Duodenal mucosa (tissue), 2 donors: ENCODE data around the gene CHSY1.
A peak's percentile ranks its signal among the peaks of the same experiment; 100 is the strongest.

Experiments
- H3K27ac ChIP-seq: one replicate; pipeline ENCODE4 v1.7.0; 2013; ENCODE audit warnings: low read depth, low read length
- H3K27me3 ChIP-seq, 2 donors: one replicate each; pipeline ENCODE4 v1.7.0; 2013; ENCODE audit warnings: low read length in 2 of 2, control low read depth in 1 of 2; ENCODE audit not compliant: insufficient read depth in 2 of 2, control insufficient read depth in 1 of 2
- H3K36me3 ChIP-seq, 2 donors: one replicate each; pipeline ENCODE4 v1.7.0; 2013; ENCODE audit warnings: low read length in 2 of 2, control low read depth in 1 of 2; ENCODE audit not compliant: insufficient read depth in 2 of 2, control insufficient read depth in 1 of 2
- H3K4me1 ChIP-seq, 2 donors: one replicate each; pipeline ENCODE4 v1.7.0; 2013; ENCODE audit warnings: low read length in 2 of 2, control low read depth in 1 of 2; ENCODE audit not compliant: insufficient read depth in 2 of 2, control insufficient read depth in 1 of 2
- H3K4me3 ChIP-seq, 2 donors: one replicate each; pipeline ENCODE4 v1.7.0; 2013; ENCODE audit warnings: low read length in 2 of 2, low read depth in 1 of 2
- H3K9ac ChIP-seq, 2 donors: one replicate each; pipeline ENCODE4 v1.7.0; 2013; ENCODE audit warnings: low read length in 2 of 2, low read depth in 1 of 2
- H3K9me3 ChIP-seq, 2 donors: one replicate each; pipeline ENCODE4 v1.7.0; 2013; ENCODE audit warnings: low read length in 2 of 2, control low read depth in 1 of 2; ENCODE audit not compliant: control insufficient read depth in 1 of 2

Gene CHSY1

DNA sequence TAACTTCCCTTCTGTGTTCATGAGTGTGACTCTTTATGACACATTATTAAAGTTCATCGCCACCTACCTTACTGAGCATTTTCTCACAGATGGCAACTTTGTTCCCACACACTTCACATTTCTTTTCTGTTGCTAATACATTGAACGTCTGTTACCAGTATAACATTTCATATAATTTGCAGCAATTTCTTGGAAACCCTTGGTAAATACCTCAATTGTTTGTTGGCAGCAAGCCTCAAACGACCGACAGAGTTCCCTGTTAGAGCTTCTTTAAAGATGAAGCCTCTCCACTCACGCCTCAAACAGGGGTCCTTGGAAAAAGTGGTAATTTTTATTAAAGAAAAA is 3.2 kb upstream of the CHSY1 start:
- no peaks in the 10 kb centered on the region for H3K9me3 ChIP-seq
- no peak overlapping the region for H3K9ac ChIP-seq
- H3K4me3 ChIP-seq: no peak overlapping the region
- no peaks in the 10 kb centered on the region for H3K36me3 ChIP-seq
- H3K27me3 ChIP-seq: no peaks in the 10 kb centered on the region
- no peak overlapping the region for H3K27ac ChIP-seq
- H3K4me1 ChIP-seq: peaks cover 10 to 25% of the 10 kb centered on the region in 2 donors

GRCh38 chr15:101254157-101255050 is 2.6 kb upstream of the CHSY1 start:
- H3K4me3 ChIP-seq: no peak overlapping the region
- H3K9me3 ChIP-seq: no peaks in the 10 kb centered on the region
- H3K9ac ChIP-seq: no peak overlapping the region
- no peak overlapping the region for H3K27ac ChIP-seq
- H3K4me1 ChIP-seq: peaks cover 15 to 30% of the 10 kb centered on the region in 2 donors
- no peaks in the 10 kb centered on the region for H3K27me3 ChIP-seq
- no peaks in the 10 kb centered on the region for H3K36me3 ChIP-seq

DNA sequence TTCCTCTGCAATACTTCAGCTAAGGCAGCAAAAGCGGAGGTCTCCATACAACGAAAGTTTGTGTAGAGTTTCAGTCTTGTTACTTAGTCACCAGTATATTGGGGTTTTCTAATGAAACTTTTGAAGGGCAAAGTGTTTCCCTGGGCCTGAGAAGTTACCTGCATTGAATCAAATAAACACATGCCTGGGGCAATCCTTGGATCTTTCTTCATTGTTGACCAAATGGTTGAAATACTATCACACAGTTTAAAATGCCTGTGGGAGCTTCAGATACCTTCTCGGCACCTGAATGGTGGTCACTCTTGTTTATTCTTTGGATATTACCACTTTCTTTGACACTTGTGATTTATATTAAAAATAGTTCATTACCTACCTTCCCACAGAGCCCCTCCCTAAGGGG is 988 bp upstream of the CHSY1 start:
- peak overlapping the region; percentile 73 to 75 for H3K9ac ChIP-seq
- H3K9me3 ChIP-seq: no peaks in the 10 kb centered on the region
- peak overlapping the region; percentile 86 to 87 for H3K4me3 ChIP-seq
- H3K36me3 ChIP-seq: no peaks in the 10 kb centered on the region
- peaks cover 20 to 21% of the 10 kb centered on the region in 2 donors for H3K4me1 ChIP-seq
- peak overlapping the region; percentile 82 for H3K27ac ChIP-seq
- H3K27me3 ChIP-seq: no peaks in the 10 kb centered on the region

DNA sequence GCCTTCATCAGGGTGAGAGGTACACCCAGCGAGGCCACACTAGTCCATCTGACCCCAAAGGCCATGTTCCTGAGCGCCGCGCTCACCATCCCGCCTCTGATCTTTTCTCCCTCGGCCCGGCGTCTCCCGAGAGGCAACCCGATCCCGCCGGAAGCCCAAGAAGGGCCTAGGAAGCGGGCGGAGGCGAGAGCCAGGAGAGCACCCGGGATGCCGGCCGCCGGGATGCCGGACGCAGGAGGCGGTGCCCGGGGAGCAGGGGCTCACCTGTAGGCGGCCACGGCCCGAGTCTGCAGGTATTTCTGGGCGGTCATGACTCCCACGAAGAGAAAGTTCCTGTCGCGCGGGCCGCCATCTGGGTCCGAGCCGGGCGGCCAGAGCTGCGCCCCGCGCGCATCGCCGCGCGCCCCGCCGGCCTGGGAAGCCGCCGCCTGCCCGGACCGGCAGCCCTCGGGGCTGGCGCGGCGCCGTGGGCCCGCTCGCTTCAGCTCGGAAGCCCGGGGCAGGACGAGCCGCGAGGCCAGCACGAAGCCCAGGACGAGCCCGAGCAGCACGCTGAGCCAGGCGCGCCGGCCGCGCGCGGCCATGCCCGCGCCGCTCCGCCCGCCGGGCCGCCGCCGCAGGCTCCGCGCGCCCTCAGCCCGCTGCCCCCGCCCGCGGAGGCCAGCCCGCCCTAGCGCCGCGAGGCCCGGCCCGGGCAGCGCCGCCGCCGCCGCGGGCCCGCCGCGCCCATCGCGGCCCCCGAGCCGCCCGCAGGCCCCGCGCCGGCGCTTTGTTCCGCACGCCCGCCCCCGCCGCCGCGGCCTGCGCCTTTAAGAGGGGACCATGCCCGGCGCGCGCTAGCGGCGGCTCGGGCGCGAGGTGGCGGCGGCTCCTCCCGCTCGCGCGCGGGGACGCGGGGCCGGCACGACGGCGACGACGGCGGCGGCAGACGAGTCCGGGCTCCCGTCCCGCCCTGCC is 697 bp downstream of the CHSY1 start:
- Histone ChIP-seq H3K36me3 (no peaks in the 10 kb centered on the region), H3K4me1 (peaks cover 27 to 30% of the 10 kb centered on the region in 2 donors), H3K27me3 (no peaks in the 10 kb centered on the region), H3K9me3 (no peaks in the 10 kb centered on the region), H3K4me3 (peak overlapping the region; percentile 86 to 88), H3K9ac (peak overlapping the region; percentile 69 to 70), H3K27ac (peak overlapping the region; percentile 82)

GRCh38 chr15:101250341-101250831 is 1.5 kb downstream of the CHSY1 start:
- H3K9me3 ChIP-seq: no peaks in the 10 kb centered on the region
- H3K4me3 ChIP-seq: peak overlapping the region; percentile 74 to 88
- no peaks in the 10 kb centered on the region for H3K36me3 ChIP-seq
- no peak overlapping the region for H3K27ac ChIP-seq
- H3K9ac ChIP-seq: peak overlapping the region; percentile 69 to 70
- H3K4me1 ChIP-seq: peaks cover 32 to 33% of the 10 kb centered on the region in 2 donors
- no peaks in the 10 kb centered on the region for H3K27me3 ChIP-seq

DNA sequence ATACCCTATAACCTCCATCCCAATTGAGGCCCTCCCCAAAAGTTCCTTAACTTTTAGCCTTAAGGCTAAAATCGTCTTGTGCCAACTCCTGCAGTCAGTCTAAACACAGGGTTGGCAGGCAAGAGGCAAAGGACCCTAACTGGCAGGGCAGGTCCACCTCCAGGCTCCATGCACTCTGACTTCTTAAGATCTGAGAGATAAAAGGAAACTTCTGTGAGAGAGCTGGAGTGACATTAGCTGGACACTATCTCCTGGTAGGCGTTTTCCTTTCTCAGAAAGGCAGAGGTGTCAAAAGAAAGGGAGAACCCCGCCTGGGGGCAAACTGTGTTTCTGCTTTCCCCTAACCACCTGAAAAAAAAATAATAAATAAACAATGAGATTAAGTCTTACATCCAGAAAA is 3.6 kb downstream of the CHSY1 start:
- Histone ChIP-seq H3K4me1 (peaks cover 46 to 50% of the 10 kb centered on the region in 2 donors), H3K9ac (no peak overlapping the region), H3K36me3 (no peaks in the 10 kb centered on the region), H3K4me3 (no peak overlapping the region), H3K27me3 (no peaks in the 10 kb centered on the region), H3K9me3 (no peaks in the 10 kb centered on the region), H3K27ac (no peak overlapping the region)

DNA sequence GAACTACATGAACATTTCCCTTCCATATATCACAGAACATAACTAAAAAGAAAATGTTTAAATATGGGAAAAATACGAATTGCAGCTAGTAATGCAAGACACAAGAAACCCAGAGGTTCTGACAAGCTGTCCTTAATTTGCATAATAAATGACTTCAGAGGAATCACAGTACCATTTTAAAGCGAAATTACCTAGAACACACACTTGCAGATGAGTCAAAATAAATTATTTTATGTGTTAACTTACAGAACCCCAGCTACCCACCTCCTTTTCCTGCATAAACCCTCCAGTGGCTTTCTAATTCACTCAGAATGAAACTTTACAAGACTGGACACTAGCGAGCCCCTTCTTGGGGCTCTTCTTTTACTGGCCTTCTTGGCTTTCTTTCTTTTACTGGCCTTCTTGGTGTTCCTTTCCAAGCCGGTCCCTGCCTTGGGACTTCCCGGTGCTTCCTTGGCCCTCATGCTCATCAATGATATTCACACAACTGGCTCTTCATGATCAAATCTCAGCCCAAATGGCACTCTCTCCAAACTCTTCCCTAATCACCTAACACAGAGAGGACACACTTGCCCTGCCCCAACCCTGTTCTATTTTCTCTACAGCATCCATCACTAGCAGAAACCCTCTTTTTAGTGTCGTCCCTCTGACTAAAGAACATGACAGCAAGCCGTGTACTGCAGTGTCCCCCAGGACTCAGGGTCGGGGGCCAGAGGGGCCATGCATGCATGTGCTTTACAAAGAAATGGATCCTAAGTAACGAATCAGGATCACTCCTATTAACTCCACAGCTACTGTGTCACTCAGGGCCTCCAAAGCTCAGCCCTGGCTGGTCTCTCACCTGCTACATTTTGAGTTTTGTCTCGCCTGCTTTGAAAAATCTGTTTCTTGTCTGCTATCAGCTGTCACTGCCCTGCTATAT is 4.8 kb downstream of the CHSY1 start:
- H3K4me3 ChIP-seq: peak overlapping the region in 1 of 2 donors; percentile 15
- no peak overlapping the region for H3K9ac ChIP-seq
- H3K9me3 ChIP-seq: no peaks in the 10 kb centered on the region
- H3K4me1 ChIP-seq: peaks cover 52 to 55% of the 10 kb centered on the region in 2 donors
- no peak overlapping the region for H3K27ac ChIP-seq
- H3K27me3 ChIP-seq: no peaks in the 10 kb centered on the region
- H3K36me3 ChIP-seq: no peaks in the 10 kb centered on the region

DNA sequence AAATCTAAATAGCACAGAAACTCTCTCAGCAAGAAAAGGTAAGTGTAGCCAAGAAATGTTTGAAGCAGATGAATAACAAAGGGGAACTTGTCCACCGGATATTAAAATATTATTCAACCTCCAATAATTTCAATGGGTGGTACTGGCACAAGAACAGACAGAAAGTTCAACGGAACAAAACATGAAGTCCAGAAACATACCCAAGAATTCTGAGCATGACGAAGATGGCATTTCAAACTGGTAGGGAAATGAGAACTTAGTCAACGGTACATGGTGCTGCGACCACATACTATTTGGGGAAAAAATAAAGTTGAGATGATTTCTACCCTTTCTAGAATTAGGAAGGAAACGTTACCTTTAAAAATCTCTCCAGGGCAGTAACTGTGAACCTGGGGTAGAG is 5.5 kb downstream of the CHSY1 start:
- H3K4me1 ChIP-seq: peaks cover 56% of the 10 kb centered on the region in 2 donors
- no peaks in the 10 kb centered on the region for H3K36me3 ChIP-seq
- H3K4me3 ChIP-seq: no peak overlapping the region
- no peaks in the 10 kb centered on the region for H3K27me3 ChIP-seq
- H3K27ac ChIP-seq: no peak overlapping the region
- H3K9me3 ChIP-seq: no peaks in the 10 kb centered on the region
- no peak overlapping the region for H3K9ac ChIP-seq

DNA sequence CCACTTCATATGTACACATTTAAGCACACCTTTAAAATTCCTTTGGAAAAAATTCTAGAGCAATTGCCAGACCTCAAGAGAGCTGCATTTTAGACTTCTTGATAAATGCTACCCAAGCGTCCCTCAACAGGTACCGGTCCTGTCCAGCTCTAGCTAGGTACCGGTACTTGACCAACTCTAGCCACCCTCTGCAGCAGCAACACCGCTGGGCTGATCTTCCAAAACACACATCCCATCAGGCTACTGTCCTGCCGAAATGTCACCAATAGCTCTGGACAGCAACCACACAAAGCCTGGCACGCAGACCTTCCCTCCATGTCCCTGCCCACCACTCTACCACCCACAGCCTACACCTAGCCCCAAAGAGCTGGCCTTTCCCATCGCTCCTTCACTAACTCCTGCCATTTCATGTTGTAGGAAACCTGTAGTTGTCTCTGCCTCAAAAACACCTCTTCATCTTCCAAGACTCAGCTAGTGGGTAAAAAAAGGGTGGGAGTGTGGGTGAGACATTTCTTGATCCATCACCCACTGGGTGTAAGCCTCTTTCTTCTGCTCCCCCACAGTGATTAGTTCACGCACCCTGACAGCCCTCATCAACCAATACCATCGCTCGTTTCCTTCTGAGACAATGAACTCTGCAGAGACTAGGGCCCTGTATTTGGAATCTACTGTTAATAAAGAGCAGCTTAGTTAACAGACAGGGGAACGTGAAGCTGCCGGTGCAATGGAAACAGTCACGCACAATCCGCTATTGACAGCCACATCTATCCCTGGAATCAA is 6.8 kb downstream of the CHSY1 start:
- no peaks in the 10 kb centered on the region for H3K9me3 ChIP-seq
- H3K9ac ChIP-seq: no peak overlapping the region
- no peaks in the 10 kb centered on the region for H3K36me3 ChIP-seq
- no peaks in the 10 kb centered on the region for H3K27me3 ChIP-seq
- peaks cover 49 to 56% of the 10 kb centered on the region in 2 donors for H3K4me1 ChIP-seq
- no peak overlapping the region for H3K4me3 ChIP-seq
- H3K27ac ChIP-seq: no peak overlapping the region
